ENCODE results near the gene HES5. TPM values are rescaled to one million over a fixed set of nuclear protein-coding genes. Genes with fewer than 3 reads are reported as not detected.

HES5 gene
- total RNA-seq, 4 donors from 2014 or later: 0.34 to 2.8 (median 1.8) TPM; not detected in 1

- Histone ChIP-seq H3K27me3 (no peaks in the 10 kb centered on the region), H3K36me3 (no peaks in the 10 kb centered on the region), H3K9me3 (no peaks in the 10 kb centered on the region), H3K4me1 (peaks cover 0 to 27% of the 10 kb centered on the region in 2 donors), H3K4me3 (no peak overlapping the region), H3K27ac (peak overlapping the region in 1 of 2 donors; percentile 84)
- TF ChIP-seq CTCF (IDR thresholded peaks at IDR 0.05) (no peak), POLR2A (IDR thresholded peaks at IDR 0.05) (no peak)
- intact Hi-C loops (cut with DNase I; ENCODE audit: low total_unique reads): no loop called here
- DNase-seq: no peak
Measured at GRCh38 chr1:2544093-2544874, 14.2 kb upstream of the HES5 start.

GRCh38 chr1:2543543-2544092, 13.6 kb upstream of the HES5 start:
- no peak for DNase-seq
- intact Hi-C loops (cut with DNase I; ENCODE audit: low total_unique reads): no loop called here
- H3K9me3 ChIP-seq: no peaks in the 10 kb centered on the region
- H3K36me3 ChIP-seq: no peaks in the 10 kb centered on the region
- no peak overlapping the region for H3K27ac ChIP-seq
- peaks cover 0 to 23% of the 10 kb centered on the region in 2 donors for H3K4me1 ChIP-seq
- H3K27me3 ChIP-seq: no peaks in the 10 kb centered on the region
- no peak for TF ChIP-seq CTCF (IDR thresholded peaks at IDR 0.05)
- no peak for TF ChIP-seq POLR2A (IDR thresholded peaks at IDR 0.05)
- no peak overlapping the region for H3K4me3 ChIP-seq

GRCh38 chr1:2542246-2542915, 12.3 kb upstream of the HES5 start:
- Histone ChIP-seq H3K9me3 (no peaks in the 10 kb centered on the region), H3K27me3 (no peaks in the 10 kb centered on the region), H3K4me1 (peaks cover 0 to 13% of the 10 kb centered on the region in 2 donors), H3K27ac (no peak overlapping the region), H3K4me3 (no peak overlapping the region), H3K36me3 (no peaks in the 10 kb centered on the region)
- DNase-seq: no peak
- TF ChIP-seq CTCF (IDR thresholded peaks at IDR 0.05) (no peak), POLR2A (IDR thresholded peaks at IDR 0.05) (no peak)
- intact Hi-C loops (cut with DNase I; ENCODE audit: low total_unique reads): no loop called here

GRCh38 chr1:2541619-2542245, 11.7 kb upstream of the HES5 start:
- Histone ChIP-seq H3K4me3 (no peak overlapping the region), H3K36me3 (no peaks in the 10 kb centered on the region), H3K9me3 (no peaks in the 10 kb centered on the region), H3K27me3 (no peaks in the 10 kb centered on the region), H3K4me1 (peaks cover 0 to 7% of the 10 kb centered on the region in 2 donors), H3K27ac (no peak overlapping the region)
- no peak for DNase-seq
- no peak for TF ChIP-seq POLR2A (IDR thresholded peaks at IDR 0.05)
- no peak for TF ChIP-seq CTCF (IDR thresholded peaks at IDR 0.05)
- intact Hi-C loops (cut with DNase I; ENCODE audit: low total_unique reads): no loop called here

All from uterus (tissue), 4 donors.